CD14-positive monocyte (primary cell): ENCODE data around the gene TNFSF13. TPM values are rescaled to one million over a fixed set of nuclear protein-coding genes. Genes with fewer than 3 reads are reported as not detected.

Source experiments
- DNase-seq, 3 donors: peaks; one replicate each; pipeline ENCODE4 v3.0.0-alpha.2; 2011 to 2022
- H2AFZ ChIP-seq: 2 replicates; pipeline ENCODE4 v1.6.0; 2012; ENCODE audit warnings: mild to moderate bottlenecking, low read depth, low read length, inconsistent platforms; ENCODE audit not compliant: insufficient read depth, poor library complexity, severe bottlenecking
- H3K27ac ChIP-seq, 2 donors: 1 replicate in 1 of 2; 2 replicates in 1 of 2; pipeline ENCODE4 v1.5.1; 2012 to 2013; ENCODE audit warnings: low read length in 2 of 2, control low read depth in 1 of 2, inconsistent platforms in 1 of 2, low read depth in 1 of 2, mild to moderate bottlenecking in 1 of 2
- H3K27me3 ChIP-seq, 2 donors: one replicate each; pipeline versions ENCODE4 v1.6.0 to v1.6.1; 2011 to 2013; ENCODE audit warnings: low read length in 2 of 2; ENCODE audit not compliant: control insufficient read depth in 2 of 2, insufficient read depth in 2 of 2
- H3K36me3 ChIP-seq, 2 donors: replicated peaks in 1 of 2; 1 replicate in 1 of 2; 2 replicates in 1 of 2; pipeline versions ENCODE4 v1.5.1 to v1.6.1; 2012 to 2013; ENCODE audit warnings: low read length in 2 of 2, control low read depth in 1 of 2, inconsistent platforms in 1 of 2, mild to moderate bottlenecking in 1 of 2; ENCODE audit not compliant: insufficient read depth in 2 of 2, control insufficient read depth in 1 of 2
- H3K4me1 ChIP-seq, 2 donors: 1 replicate in 1 of 2; 2 replicates in 1 of 2; pipeline versions ENCODE4 v1.5.1 to v1.6.1; 2012 to 2013; ENCODE audit warnings: low read length in 2 of 2, control low read depth in 1 of 2, inconsistent platforms in 1 of 2, mild to moderate bottlenecking in 1 of 2, moderate library complexity in 1 of 2; ENCODE audit not compliant: insufficient read depth in 2 of 2, control insufficient read depth in 1 of 2
- H3K4me2 ChIP-seq: replicated peaks from 2 replicates; pipeline ENCODE3; 2012; ENCODE audit warnings: low read length, moderate library complexity, mild to moderate bottlenecking; ENCODE audit not compliant: poor library complexity, severe bottlenecking; ENCODE audit errors: extremely low read depth
- H3K4me3 ChIP-seq, 3 experiments: fragments of 200-600 bp in 1 of 3; sonication (generic) in 1 of 3; replicated peaks in 1 of 3; 1 replicate in 2 of 3; 2 replicates in 1 of 3; pipeline ENCODE4 v1.5.1; 2011 to 2013; ENCODE audit warnings: low read length in 3 of 3, mild to moderate bottlenecking in 3 of 3, control low read depth in 2 of 3, low read depth in 2 of 3, inconsistent platforms in 1 of 3, moderate library complexity in 1 of 3
- H3K79me2 ChIP-seq: 2 replicates; pipeline ENCODE4 v1.6.0; 2012; ENCODE audit warnings: mild to moderate bottlenecking, control low read depth, inconsistent platforms, low read length, moderate library complexity; ENCODE audit not compliant: insufficient read depth
- H3K9ac ChIP-seq: 2 replicates; pipeline ENCODE4 v1.6.0; 2017; ENCODE audit warnings: low read length, mild to moderate bottlenecking; ENCODE audit not compliant: insufficient read depth, poor library complexity, severe bottlenecking
- H3K9me3 ChIP-seq, 2 donors: replicated peaks in 1 of 2; 1 replicate in 1 of 2; 2 replicates in 1 of 2; pipeline versions ENCODE4 v1.5.1 to v1.6.1; 2012 to 2013; ENCODE audit warnings: low read length in 2 of 2, control low read depth in 1 of 2; ENCODE audit not compliant: control insufficient read depth in 1 of 2, insufficient read depth in 1 of 2
- H4K20me1 ChIP-seq: 2 replicates; pipeline ENCODE4 v1.6.0; 2012; ENCODE audit warnings: mild to moderate bottlenecking, low read length, control low read depth, moderate library complexity; ENCODE audit not compliant: insufficient read depth
- H3K27ac Mint-ChIP-seq, 7 donors: one replicate each; pipeline ENCODE4 v1.8.0; 2020; ENCODE audit warnings: mild to moderate bottlenecking in 7 of 7, mixed read lengths in 7 of 7, moderate library complexity in 6 of 7, inconsistent platforms in 2 of 7
- H3K27me3 Mint-ChIP-seq, 3 donors: one replicate each; pipeline ENCODE4 v1.8.0; 2021 to 2022; ENCODE audit warnings: low read depth in 3 of 3, mild to moderate bottlenecking in 3 of 3, mixed read lengths in 3 of 3, moderate library complexity in 3 of 3, inconsistent platforms in 1 of 3
- H3K36me3 Mint-ChIP-seq, 2 donors: one replicate each; pipeline ENCODE4 v1.8.0; 2020; ENCODE audit warnings: mixed read lengths in 2 of 2, inconsistent platforms in 1 of 2, mild to moderate bottlenecking in 1 of 2
- H3K4me1 Mint-ChIP-seq: one replicate; pipeline ENCODE4 v1.8.0; 2020; ENCODE audit warnings: mild to moderate bottlenecking, mixed read lengths
- H3K4me3 Mint-ChIP-seq, 2 donors: one replicate each; pipeline ENCODE4 v1.8.0; 2020; ENCODE audit warnings: mild to moderate bottlenecking in 2 of 2, mixed read lengths in 2 of 2, moderate library complexity in 1 of 2
- H3K9me3 Mint-ChIP-seq, 7 donors: one replicate each; pipeline ENCODE4 v1.8.0; 2020 to 2022; ENCODE audit warnings: mixed read lengths in 7 of 7, mild to moderate bottlenecking in 6 of 7, moderate library complexity in 6 of 7, inconsistent platforms in 2 of 7
- WGBS: methylation state at CpG from one replicate; pipeline ENCODE4 v1.1.5; 2013; ENCODE audit warnings: missing lambda C conversion rate; ENCODE audit not compliant: insufficient coverage; 5-methylcytosine and 5-hydroxymethylcytosine counted together
- intact Hi-C, 2 donors: fragments of 100-400 bp; cut with micrococcal nuclease; formaldehyde crosslinking; loops; one replicate each; pipeline versions ENCODE4 v1.15.0 to v1.15.1; 2023
- polyA plus RNA-seq, 3 donors: library from polyadenylated mRNA; depleted of rRNA in 1 of 3; unstranded in 2 of 3; stranded (reverse) in 1 of 3; fragments of 300-500 nt in 2 of 3; fragments of >200 nt in 1 of 3; fragmentation: Illumina TruSeq in 2 of 3; gene quantifications; 1 replicate in 2 of 3; 2 replicates in 1 of 3; pipeline ENCODE4 v1.2.3, GENCODE V29; 2012 to 2021
- TF ChIP-seq, protein P1 (sequence below): fragments of 200-600 bp; IDR thresholded peaks from one replicate; pipeline ENCODE4 v1.8.0; 2022; ENCODE audit warnings: antibody characterized with exemption, mild to moderate bottlenecking

TNFSF13 gene
- polyA plus RNA-seq, 3 donors = 236 to 523 (median 491) TPM

DNA sequence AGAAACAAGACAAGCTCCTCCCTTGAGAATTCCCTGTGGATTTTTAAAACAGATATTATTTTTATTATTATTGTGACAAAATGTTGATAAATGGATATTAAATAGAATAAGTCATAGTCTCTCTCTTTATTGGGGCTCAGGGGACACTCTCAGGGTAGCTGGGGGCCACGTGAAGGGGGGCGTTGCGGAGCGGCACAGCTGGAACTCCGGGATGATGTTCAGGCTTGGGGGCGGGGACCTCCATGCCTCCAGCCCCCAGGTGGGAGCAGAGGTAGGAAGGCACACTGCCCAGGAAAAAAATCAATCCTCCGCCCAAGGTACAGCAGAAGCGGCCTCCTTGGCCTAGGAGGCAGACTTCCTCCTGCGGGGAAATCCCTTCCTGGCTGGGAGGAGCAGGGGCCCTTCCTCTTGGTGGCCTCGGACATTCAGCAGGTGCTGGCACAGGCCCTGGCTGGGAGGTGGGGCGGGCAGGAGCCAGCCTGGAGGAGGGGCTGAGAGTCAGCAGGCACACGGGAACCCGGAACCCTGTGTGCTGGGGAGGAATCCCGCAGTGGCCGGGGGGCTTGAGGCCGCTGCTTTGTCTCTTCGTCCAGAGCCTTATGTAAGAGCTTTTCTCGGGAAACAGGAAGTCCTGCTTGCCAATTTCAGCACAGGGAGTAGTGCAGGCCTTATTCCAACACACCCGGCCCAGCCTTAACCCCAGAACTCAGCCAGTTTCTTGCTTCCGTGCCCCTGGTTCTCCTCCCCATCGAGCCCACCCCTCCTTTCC, 591 bp upstream of the TNFSF13 start:
- WGBS = 0% methylated on average over 18 of the region's 21 CpGs
- Histone ChIP-seq H4K20me1 (peaks cover 18% of the 10 kb centered on the region), H3K27ac (peak overlapping the region; percentile 90 to 92), H2AFZ (peak overlapping the region; percentile 70), H3K4me2 (peak overlapping the region; percentile 90), H3K27me3 (no peaks in the 10 kb centered on the region), H3K4me3 (peak overlapping the region; percentile 69 to 100 (median 91)), H3K79me2 (peaks cover 58% of the 10 kb centered on the region), H3K9ac (peak overlapping the region; percentile 72), H3K36me3 (peaks cover 5 to 13% of the 10 kb centered on the region in 2 donors), H3K9me3 (no peaks in the 10 kb centered on the region), H3K4me1 (peaks cover 78 to 85% of the 10 kb centered on the region in 2 donors)
- Mint-ChIP-seq H3K27ac (peak overlapping the region; percentile 93 to 98 (median 97)), H3K36me3 (peaks cover 35 to 50% of the 10 kb centered on the region in 2 donors), H3K9me3 (peaks cover 0 to 3% (median 0%) of the 10 kb centered on the region in 7 donors), H3K27me3 (peaks cover 0 to 8% (median 7%) of the 10 kb centered on the region in 3 donors), H3K4me3 (peak overlapping the region; percentile 97 to 98), H3K4me1 (peaks cover 74% of the 10 kb centered on the region)
- peak; percentile 77 to 88 (median 79) for DNase-seq
- TF ChIP-seq, protein P1, sequence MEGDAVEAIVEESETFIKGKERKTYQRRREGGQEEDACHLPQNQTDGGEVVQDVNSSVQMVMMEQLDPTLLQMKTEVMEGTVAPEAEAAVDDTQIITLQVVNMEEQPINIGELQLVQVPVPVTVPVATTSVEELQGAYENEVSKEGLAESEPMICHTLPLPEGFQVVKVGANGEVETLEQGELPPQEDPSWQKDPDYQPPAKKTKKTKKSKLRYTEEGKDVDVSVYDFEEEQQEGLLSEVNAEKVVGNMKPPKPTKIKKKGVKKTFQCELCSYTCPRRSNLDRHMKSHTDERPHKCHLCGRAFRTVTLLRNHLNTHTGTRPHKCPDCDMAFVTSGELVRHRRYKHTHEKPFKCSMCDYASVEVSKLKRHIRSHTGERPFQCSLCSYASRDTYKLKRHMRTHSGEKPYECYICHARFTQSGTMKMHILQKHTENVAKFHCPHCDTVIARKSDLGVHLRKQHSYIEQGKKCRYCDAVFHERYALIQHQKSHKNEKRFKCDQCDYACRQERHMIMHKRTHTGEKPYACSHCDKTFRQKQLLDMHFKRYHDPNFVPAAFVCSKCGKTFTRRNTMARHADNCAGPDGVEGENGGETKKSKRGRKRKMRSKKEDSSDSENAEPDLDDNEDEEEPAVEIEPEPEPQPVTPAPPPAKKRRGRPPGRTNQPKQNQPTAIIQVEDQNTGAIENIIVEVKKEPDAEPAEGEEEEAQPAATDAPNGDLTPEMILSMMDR = no peak
- intact Hi-C loops = no loop called here

DNA sequence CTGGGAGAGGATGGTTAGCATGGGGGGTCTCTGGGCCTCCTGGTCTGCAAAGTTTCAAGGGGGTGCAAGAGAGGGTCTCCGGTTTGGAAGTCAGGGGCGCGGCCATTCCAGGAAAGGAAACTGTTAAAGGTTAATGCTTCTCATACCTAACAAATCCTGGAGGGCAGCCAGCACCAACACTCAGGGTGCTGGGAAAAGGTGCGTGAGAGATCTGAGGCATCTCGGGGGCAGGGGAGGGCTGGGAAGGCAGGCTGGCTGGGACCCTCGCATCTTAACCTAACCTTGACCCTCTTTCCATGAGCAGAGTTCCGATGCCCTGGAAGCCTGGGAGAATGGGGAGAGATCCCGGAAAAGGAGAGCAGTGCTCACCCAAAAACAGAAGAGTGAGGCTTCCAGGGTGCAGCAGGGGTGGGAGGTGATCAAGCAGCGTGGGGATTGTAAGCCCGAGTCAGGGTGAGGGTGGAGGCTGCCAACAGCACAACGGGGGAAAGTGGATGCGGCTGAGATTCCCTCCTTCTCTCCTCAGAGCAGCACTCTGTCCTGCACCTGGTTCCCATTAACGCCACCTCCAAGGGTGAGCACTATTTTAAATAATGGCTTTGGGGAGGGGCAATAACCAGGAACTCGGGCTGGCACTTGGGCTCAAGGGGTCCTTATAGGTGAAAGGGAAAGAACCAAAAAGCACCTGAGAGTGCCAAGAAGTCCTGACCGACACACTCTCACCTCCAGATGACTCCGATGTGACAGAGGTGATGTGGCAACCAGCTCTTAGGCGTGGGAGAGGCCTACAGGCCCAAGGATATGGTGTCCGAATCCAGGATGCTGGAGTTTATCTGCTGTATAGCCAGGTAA, 996 bp downstream of the TNFSF13 start:
- intact Hi-C loops = loop anchor here (2.0 to 10.0 kb wide), 7 partner anchors 37 to 305 kb away; partner anchors contain the start of genes FGF11 (in 2 of the 2), TMEM102 (in 2 of the 2), CTDNEP1 (in 1 of the 2) and ELP5 (in 1 of the 2)
- H3K4me1 Mint-ChIP-seq = peaks cover 64% of the 10 kb centered on the region
- peaks cover 0 to 8% (median 7%) of the 10 kb centered on the region in 3 donors for H3K27me3 Mint-ChIP-seq
- peak overlapping the region; percentile 93 to 98 (median 97) for H3K27ac Mint-ChIP-seq
- peaks cover 0 to 3% (median 0%) of the 10 kb centered on the region in 7 donors for H3K9me3 Mint-ChIP-seq
- Histone ChIP-seq H3K27me3 (no peaks in the 10 kb centered on the region), H3K4me2 (peak overlapping the region; percentile 90), H2AFZ (peak overlapping the region; percentile 70), H3K9me3 (no peaks in the 10 kb centered on the region), H3K27ac (peak overlapping the region; percentile 90 to 92), H4K20me1 (peaks cover 31% of the 10 kb centered on the region), H3K4me1 (peaks cover 67 to 76% of the 10 kb centered on the region in 2 donors), H3K4me3 (peak overlapping the region; percentile 69 to 100 (median 91)), H3K36me3 (peaks cover 21 to 26% of the 10 kb centered on the region in 2 donors), H3K79me2 (peaks cover 70% of the 10 kb centered on the region), H3K9ac (peak overlapping the region; percentile 72)
- no peak for DNase-seq
- peaks cover 33 to 56% of the 10 kb centered on the region in 2 donors for H3K36me3 Mint-ChIP-seq
- TF ChIP-seq, protein P1 = no peak
- 32% methylated on average over 3 of the region's 18 CpGs for WGBS
- peak overlapping the region; percentile 97 to 98 for H3K4me3 Mint-ChIP-seq
